ENCODE data around the gene RNASE12. TPM values are rescaled to one million over a fixed set of nuclear protein-coding genes. Genes with fewer than 3 reads are reported as not detected.
"Not testable (repeated sequence)": the region's sequence is repeated elsewhere in the genome, so short reads cannot be mapped to it uniquely, and the experiment has no call there.

RNASE12 gene, protein sequence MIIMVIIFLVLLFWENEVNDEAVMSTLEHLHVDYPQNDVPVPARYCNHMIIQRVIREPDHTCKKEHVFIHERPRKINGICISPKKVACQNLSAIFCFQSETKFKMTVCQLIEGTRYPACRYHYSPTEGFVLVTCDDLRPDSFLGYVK
- polyA plus RNA-seq (2012; ENCODE audit: insufficient read depth, insufficient read length), result not detected

DNA sequence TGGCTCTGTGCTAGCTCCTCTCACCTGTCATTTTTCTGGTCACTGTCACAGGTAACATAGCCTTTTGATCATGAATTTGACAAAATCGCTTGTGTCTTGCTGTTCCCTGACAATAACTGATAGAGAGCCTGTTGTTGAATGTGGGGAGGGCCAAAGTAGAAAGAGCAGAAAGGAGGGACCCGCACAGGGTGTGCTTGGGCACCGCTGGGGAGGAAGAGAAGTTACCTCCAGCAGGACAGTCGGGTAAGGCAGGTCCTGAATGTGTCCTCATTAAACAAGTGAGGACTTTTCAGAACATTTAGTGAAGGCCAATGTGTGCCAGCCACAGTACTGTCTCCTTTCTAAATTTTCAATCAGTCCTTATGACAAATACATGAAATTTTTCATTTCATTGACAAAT lies at the start of gene RNASE12:
RNASE12 (minus strand) TSS at position 142 of the 400 bp plus-strand sequence. CDS start 653 bp downstream, outside the sequence.
- no peak within 1 kb of the TSS for H3K4me3 ChIP-seq (ENCODE audit: low read length)
- no peak for DNase-seq (ENCODE audit: low read depth, low spot score)

DNA sequence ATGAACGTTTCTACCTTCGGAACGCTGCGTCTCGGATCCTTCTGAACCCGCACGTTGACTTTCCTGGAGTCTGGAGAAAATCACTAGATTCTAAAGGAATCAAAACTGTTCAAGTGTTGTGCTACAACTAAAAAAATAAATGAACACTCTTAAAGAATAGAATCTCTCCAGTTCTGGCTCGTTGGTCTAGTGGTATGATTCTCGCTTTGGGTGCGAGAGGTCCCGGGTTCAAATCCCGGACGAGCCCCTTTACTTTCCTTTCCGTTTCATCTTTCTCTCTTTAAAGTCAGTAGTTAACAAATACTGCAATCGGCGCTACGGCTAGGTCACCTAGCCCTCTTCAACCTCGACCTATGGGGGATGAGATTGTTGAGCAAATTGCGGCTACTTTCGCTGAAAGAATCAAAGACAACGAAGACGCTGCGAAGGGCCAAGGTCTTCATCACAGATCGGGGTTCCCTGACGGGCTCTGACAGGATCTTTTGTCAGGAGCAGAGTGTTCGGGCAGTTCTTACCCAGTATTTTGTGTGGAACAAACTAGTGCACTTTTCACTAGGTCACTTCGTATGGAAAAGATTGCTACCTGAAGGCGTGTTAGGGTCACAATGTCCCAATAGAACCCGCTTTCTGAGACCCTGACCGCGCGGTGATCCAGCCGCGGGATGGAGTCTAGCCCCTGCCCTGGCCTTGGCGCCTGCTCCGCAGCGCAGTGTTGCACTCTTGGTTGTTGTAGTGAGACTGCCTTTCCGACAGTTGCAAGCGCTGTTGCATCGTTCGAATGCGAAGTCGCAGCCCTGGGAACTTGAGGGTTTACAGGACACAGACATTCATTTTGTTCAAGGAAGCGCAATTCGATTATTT lies 41.9 kb upstream of the RNASE12 start:
- H3K4me3 ChIP-seq (ENCODE audit: low read length), result peak overlapping the region; percentile 71
- peak; percentile 81 for DNase-seq (ENCODE audit: low read depth, low spot score)

DNA sequence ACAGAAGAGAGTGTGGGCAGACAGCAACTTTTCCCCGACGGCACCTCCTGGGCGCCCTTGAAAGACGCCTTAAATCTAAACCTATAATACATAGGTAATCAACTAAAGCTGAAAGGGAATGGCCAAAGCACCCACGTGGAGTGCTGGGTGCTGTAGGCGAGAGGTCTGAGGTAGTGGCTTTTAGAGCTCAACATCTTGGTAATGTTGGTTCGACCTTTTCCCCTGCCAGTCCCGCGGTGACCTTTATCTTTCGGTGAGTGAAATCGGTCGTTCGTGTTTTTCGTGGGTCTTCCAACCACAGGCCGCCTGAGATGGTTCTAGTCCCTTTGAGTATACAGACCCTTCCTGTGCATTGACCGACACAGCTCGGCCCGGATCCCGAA lies 41.3 kb upstream of the RNASE12 start:
- DNase-seq (ENCODE audit: low read depth, low spot score), result no peak

DNA sequence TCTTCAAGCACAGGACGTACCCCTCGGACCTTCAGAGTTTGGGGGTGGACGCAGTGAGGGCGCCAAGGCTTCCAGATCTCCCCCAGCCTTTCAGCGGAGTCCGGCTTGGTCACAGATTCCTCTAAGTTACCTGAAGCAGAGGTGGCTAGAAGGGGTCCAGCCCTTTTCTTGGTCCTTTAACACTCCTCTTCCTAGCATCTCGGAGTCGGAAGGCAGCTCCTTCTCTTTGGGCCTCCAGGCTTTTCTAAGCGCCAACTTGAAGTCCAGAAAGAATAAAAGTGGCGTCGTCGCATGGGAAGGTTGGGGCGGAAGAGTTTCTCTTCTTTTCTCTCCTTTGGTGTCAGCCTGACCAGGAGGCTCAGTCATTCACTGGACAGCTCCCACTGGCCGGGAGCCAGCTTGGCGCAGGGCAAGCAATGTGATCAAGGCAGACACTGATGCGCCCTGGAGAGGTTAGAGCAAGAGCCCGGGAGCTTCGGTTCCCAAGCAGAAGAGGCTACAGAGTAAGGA lies 40.8 kb upstream of the RNASE12 start:
- H3K4me3 ChIP-seq (ENCODE audit: low read length), result peak overlapping the region; percentile 71
- DNase-seq (ENCODE audit: low read depth, low spot score), result no peak

More for the DNA sequence above, 41.3 kb upstream of the RNASE12 start:
- peak overlapping the region; percentile 71 for H3K4me3 ChIP-seq (ENCODE audit: low read length)

DNA sequence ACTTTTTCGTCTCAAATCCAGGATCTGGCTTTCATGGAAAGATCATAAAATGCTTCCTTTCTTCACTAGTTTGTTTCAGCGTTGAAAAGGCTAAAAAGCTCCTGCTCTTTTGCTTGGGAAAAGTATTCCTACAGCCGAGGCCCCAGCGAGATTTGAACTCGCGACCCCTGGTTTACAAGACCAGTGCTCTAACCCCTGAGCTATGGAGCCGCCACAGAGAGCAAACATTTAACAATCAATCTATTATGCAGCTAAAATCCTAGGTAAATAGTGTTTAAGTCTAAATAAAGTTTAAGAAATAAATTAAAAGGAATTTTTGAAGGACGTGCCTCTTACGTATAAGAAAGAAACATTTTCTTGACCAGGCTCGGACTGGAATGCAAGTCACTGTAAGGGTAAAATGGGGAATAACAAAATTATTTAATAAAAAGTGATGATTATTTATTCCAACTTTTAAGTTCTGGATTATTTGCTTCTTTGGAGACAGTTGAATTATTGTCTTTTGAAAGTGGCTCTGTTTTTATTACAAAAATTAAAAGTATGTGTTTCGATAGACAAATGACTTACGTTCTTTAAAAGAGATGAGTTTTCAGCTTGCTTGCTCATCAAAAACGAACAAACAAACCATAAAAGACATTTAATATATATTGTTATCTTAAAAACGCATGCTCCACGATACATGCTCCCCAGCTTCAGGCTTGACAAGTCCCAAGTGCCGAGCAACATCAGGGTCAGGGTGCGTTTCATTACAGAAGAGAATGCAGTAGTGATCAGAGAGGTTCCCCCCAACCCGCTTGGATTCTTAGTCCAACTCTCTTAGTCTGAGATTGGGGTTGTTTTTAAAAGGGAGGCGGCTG lies 40.1 kb upstream of the RNASE12 start:
- DNase-seq (ENCODE audit: low read depth, low spot score), result no peak
- peak overlapping the region; percentile 71 for H3K4me3 ChIP-seq (ENCODE audit: low read length)

DNA sequence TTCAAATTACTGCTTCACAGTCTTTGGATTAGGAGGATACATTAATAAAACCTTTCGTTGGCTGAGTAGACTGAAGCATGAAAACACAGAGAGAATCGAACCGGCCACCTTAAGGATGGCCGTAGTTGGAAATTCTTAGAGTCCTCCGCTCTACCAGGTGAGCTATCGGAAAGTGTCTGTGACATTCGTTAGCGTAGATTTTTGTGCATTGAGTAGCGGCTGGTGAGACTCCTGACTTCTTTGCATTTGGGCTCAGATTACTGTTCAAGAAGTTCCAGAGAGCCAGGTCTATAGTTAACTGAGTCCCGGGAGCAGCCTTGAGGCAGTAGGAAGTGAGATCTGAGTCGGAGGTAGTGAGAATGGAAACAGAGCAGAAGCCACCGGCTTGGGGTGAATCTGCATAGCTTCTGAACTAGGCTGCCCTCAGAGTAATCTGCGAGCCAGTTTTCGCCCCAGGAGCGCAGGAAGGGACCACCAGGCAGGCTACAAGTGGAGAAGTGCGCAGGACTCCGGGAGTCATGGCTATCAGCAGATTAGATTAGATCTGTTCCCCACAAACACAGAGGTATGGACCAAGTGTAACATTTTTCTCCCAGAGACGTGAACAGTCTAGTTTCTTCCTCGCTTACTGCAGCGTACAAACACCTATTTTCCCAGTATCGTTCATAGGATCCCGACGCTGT lies 39.3 kb upstream of the RNASE12 start:
- DNase-seq (ENCODE audit: low read depth, low spot score), result no peak
- peak overlapping the region; percentile 29 for H3K4me3 ChIP-seq (ENCODE audit: low read length)

DNA sequence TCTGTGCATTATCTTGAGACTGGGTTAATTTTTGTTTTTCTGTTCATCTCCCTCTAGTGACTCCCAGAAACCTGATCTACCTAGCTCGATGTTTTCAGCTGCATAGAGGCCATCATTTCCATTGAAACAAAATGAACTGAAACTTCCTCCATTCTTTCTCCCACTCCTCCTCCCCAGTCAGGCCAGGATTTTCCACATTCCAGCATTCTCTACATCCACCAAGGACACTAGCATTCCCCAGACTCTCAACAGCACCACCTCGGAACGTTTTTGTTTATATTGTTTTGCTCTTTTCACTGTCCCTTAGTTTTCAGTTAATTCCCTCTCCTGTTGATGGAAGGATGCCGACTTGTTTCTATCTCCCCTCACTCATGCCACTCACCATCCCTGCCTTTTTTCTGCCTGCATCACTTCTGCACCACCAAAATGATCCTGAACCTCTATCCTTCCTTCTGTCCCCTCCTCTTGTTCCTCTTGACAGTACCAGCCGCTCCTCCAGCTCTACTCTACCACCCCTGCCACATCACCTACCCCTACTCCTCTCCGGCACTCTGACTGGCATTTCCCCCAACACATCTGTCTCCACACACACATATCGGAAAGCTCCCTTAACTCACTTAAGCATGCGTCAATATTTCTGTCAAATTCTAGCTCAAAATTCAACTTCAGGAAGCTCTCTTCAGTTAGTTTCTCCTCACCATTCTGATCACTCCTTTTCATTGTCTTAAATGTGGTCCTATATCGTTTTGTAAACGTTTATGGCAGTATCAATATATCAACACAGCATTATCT lies 37.1 kb upstream of the RNASE12 start:
- H3K4me3 ChIP-seq (ENCODE audit: low read length), result no peak overlapping the region
- DNase-seq (ENCODE audit: low read depth, low spot score), result no peak

DNA sequence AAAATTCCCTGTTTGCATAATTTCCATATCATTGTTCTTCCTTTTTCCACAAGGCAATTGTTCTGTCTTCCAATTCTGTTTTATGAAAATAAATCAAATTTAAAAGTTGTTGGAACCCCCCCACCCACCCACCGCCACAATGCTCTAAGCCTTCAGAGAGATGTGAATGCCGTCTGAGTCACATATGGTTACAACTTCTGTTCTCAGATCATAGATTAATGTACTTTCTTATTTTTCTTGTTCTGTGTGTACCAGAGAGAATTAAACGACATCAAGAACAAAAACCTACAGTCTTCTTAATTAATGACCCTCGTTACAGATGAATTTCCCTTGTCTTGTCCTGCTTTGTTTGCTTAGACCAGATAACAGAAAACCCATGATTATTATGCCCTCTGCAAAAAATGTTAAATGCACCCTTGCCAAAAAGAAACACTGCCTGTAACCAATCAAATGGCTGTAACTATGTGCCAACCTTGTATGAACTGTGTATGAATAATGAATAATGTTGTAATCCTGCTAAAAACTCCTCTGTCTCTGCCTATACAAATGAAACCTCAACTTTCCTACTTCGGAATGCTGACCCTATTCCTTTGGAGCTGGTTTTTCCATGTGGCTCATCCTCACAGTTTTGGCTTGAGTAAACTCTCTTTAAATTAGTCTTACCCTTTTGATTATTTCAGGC lies 36.3 kb upstream of the RNASE12 start:
- H3K4me3 ChIP-seq (ENCODE audit: low read length), result no peak overlapping the region
- DNase-seq (ENCODE audit: low read depth, low spot score), result no peak

DNA sequence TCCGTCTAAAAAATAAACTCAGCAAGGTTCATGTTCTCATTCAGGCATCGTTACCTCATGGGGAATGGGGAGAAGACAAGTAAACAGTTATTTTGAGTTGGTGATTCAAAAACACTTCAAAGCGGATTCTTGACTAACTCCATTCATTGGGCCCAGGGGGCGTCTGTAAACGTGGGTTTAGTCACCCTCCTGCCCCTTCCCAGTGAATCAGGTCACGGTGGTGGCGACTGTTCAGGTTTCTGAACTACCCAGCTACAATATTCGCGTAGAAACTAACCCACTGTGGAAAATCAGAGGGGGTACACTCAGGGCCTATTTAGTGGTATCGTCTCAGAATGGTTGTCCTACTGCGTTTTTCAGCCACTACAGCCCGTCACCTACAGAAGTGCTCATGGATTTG lies 35.1 kb upstream of the RNASE12 start:
- DNase-seq (ENCODE audit: low read depth, low spot score), result no peak
- no peak overlapping the region for H3K4me3 ChIP-seq (ENCODE audit: low read length)

DNA sequence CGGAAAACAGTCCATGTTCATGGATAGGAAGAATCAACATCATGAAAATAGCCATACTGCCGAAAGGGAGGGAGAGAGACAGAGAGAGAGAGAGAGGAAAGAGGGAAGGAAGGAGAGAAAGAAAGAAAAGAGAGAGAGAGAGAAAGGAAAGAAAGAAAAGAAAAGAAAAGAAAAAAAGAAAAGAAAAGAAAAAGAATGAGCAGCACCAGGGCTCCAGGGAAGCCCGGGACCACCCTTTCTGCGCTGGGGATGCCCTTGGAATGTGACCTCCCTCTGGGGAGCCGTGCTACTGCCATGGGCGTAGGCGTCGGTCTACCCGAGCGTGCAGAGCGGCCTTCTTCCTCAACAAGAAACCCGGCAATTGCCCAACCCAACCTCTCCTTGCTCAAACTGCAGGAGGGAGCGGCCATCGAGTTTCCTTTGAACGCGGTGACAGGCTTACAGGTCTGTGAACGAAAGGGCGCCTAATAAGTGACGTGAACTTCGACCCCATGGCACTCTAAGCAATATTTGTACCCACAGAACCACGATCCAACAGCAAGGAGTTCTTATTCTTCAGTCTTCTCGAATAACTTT lies 33.4 kb upstream of the RNASE12 start:
- peak overlapping the region; percentile 2; the same call in 1 of the 2 replicates for H3K4me3 ChIP-seq (ENCODE audit: low read length)
- DNase-seq (ENCODE audit: low read depth, low spot score), result no peak

DNA sequence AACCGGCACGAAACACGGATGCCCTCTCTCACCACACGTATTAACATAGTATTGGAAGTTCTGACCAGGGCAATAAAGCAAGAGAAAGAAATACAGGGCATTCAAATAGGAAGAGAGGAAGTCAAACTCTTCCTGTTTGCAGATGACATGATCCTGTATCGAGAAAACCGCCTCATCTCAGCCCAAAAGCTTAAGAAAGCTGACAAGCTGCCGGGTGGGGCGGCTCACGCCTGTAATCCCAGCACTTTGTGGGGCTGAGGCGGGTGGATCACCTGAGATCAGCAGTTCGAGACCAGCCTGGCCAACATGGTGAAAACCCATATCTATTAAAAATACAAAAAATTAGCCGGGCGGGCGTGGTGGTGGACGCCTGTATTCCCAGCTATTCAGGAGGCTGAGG lies 32.6 kb upstream of the RNASE12 start:
- no peak overlapping the region for H3K4me3 ChIP-seq (ENCODE audit: low read length)
- no peak for DNase-seq (ENCODE audit: low read depth, low spot score)

DNA sequence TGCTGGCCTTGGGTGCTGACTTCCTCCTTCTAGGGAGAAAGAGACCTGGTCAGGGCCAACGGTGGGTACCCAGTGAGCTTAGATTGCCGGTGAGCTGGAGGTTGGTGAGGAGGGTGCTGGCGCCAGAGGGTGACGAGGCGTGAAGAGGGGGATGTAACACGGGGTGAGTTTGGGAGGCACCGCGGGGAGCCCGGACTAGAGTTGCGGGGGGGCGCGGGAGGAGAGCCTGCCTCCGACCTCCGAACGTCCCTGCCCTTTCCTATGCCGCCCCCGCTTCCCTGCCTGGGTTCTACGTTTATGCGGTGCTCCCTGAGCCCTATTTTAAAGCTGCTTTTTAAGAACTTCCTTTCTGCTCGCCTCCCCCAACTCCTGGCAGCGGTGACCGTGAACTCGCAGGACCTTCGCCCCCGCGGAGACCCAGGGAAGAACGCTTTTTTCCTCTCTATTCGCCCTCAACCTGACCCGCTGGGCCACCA lies 31.7 kb upstream of the RNASE12 start:
- no peak for DNase-seq (ENCODE audit: low read depth, low spot score)
- no peak overlapping the region for H3K4me3 ChIP-seq (ENCODE audit: low read length)

DNA sequence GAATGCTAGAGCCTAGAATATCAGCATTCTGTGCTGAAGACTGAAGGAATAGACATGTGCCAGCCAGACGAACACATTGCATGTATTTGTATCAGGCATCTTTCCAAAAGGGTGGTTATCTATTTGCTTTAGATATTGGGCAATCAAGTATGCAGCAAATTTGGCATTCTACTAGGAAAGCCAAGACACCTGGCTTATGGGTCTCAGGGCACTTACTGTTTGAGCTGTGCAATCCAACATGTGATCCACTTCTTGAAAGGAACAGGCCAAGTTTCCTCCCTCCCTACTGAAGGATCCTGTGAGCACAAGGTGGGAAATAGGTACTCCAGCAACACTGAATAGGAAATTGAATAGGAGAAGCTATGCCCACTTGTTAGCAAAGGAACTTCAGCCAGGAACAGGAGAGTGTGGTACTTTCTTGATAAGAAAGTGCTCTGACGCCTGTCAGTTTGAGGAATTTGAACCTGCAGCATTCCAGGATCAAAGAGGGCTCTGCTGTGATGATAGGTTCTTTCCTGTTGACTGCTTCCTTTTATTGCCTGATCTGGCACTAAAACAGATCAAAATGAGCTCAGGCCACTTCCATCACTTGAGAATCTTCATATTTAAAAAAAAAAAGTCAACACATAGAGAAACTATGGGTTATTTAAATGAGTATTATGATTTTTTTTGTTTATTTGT lies 29.8 kb upstream of the RNASE12 start:
- no peak for DNase-seq (ENCODE audit: low read depth, low spot score)
- H3K4me3 ChIP-seq (ENCODE audit: low read length), result no peak overlapping the region

DNA sequence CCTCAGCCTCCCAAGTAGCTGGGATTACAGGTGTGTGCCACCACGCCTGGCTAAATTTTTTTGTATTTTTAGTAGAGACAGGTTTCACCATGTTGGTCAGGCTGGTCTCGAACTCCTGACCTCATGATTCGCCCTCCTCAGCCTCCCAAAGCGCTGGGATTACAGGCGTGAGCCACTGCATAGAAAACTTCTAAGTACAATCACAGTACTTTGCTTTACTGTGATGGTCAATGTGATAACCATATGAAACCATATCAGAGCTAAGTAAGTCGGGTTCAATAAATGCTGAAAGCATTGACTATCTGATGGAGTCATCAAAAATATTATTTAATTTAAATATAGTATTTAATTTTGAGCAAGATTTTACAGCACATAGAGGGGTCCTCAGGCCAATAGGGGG lies 28.5 kb upstream of the RNASE12 start:
- not testable (repeated sequence) for H3K4me3 ChIP-seq (ENCODE audit: low read length); DNase-seq (ENCODE audit: low read depth, low spot score)

DNA sequence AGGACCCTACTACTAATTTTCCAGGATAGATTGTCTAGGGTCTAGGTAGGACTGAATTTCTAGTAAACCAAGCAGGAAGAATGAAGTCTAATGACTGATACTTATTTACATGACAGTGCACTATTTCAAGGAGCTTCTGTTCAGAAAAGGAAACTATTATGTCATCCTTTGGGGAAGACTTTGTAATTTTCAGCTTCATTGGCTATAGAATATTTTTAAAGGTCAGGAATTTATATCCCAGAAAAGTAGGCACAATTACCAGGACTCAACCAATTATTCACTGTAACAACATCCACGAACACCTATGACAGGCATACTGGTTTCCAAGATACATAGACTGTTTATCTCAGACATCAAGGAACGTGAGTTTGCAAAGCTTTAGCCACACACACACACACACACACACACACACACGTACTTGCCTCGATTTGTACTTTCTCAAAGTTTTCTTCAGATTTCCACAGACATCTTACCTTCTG lies 27.1 kb upstream of the RNASE12 start:
- no peak overlapping the region for H3K4me3 ChIP-seq (ENCODE audit: low read length)
- no peak for DNase-seq (ENCODE audit: low read depth, low spot score)

DNA sequence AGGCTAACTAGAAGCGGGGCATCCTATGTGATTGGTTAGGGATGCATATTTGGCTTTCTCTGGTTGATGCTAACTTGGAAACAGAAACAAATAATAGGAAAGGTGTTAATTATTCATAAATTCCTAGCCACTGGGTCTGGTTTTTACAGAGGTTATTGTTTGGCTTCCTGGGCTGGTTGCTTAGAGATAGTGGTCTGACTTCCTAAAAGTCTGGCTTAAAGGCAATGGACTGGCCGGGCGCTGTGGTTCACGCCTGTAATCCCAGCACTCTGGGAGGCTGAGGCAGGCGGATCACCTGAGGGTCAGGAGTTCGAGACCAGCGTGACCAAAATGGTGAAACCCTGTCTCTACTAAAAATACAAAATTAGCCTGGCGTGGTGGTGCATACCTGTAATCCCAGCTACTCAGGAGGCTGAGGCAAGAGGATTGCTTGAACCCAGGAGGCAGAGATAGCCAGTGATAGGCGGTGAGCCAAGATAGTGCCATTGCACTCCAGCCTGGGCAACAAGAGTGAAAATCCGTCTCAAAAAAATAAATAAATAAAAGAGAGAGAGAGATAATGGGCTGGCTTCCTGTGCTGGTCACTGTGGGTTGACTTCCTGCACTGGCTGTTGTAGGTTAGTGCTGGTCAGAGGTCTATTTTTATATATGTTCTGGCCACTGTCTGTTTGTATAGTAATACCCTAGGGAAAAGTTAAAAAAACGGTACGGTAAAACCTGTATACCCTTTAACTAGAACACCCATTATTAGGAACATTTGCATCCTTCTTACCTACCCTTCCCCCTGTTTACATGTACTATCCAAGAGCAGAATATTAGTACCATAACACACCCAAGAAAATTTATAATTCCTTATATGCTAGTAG lies 26.2 kb upstream of the RNASE12 start:
- H3K4me3 ChIP-seq (ENCODE audit: low read length), result no peak overlapping the region
- no peak for DNase-seq (ENCODE audit: low read depth, low spot score)

All from Jurkat, Clone E6-1 (cell line).